SK-N-SH treated with all-trans-retinoic acid at 6 μM for 48 hours (cell line): Measurements from ENCODE around the gene FBXL3.

ENCODE experiments used
- ARNTL ChIP-seq: fragments of 450-650 bp; formaldehyde crosslinking; IDR thresholded peaks from 2 replicates; pipeline ENCODE4 v1.5.0; 2020; ENCODE audit warnings: low read depth, mild to moderate bottlenecking, moderate library complexity, borderline replicate concordance
- CSDC2 ChIP-seq: fragments of 250-450 bp; sonication (Bioruptor Pico); IDR thresholded peaks from 2 replicates; pipeline ENCODE4 v1.5.0; 2020; ENCODE audit warnings: mild to moderate bottlenecking, moderate library complexity
- GLIS3 ChIP-seq: fragments of 250-450 bp; sonication (Bioruptor Pico); IDR thresholded peaks from 2 replicates; pipeline ENCODE4 v1.5.0; 2020; ENCODE audit warnings: mild to moderate bottlenecking, moderate library complexity
- TOX ChIP-seq: fragments of 250-450 bp; sonication (Bioruptor Pico); IDR thresholded peaks from 2 replicates; pipeline ENCODE4 v1.8.0; 2021; ENCODE audit warnings: mild to moderate bottlenecking, moderate library complexity, borderline replicate concordance
- ZC3H10 ChIP-seq: fragments of 250-450 bp; sonication (Bioruptor Pico); IDR thresholded peaks from 2 replicates; pipeline ENCODE4 v1.5.1; 2021; ENCODE audit warnings: mild to moderate bottlenecking, moderate library complexity
- TF ChIP-seq, protein P1 (sequence below): fragments of 250-450 bp; sonication (Bioruptor Pico); IDR thresholded peaks from 2 replicates; pipeline ENCODE4 v1.8.0; 2020; ENCODE audit warnings: mild to moderate bottlenecking, moderate library complexity, borderline replicate concordance

DNA sequence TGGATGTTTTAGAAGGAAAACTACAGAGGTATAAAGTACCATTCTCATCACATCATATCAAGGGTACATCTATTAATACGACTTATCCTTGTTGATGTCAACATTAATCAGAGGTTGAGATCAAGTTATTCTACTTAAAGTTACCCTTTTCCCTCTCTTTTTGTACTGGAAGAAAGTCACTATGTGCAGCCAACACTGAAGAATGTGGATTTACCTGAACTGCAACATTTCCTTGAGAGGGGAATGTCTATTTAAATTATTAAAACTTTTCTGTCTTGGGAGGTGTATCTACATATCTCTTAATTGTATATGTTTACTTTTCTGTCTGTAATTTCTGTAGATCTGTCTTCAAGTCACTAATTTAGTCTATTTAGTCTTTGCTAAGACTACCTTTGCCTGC lies 2.5 kb upstream of the FBXL3 start:
- TF ChIP-seq, protein P1, sequence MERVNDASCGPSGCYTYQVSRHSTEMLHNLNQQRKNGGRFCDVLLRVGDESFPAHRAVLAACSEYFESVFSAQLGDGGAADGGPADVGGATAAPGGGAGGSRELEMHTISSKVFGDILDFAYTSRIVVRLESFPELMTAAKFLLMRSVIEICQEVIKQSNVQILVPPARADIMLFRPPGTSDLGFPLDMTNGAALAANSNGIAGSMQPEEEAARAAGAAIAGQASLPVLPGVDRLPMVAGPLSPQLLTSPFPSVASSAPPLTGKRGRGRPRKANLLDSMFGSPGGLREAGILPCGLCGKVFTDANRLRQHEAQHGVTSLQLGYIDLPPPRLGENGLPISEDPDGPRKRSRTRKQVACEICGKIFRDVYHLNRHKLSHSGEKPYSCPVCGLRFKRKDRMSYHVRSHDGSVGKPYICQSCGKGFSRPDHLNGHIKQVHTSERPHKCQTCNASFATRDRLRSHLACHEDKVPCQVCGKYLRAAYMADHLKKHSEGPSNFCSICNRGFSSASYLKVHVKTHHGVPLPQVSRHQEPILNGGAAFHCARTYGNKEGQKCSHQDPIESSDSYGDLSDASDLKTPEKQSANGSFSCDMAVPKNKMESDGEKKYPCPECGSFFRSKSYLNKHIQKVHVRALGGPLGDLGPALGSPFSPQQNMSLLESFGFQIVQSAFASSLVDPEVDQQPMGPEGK (CRISPR knock-in tag) = no peak
- TF ChIP-seq TOX (no peak), CSDC2 (no peak), ZC3H10 (no peak), ARNTL (CRISPR knock-in tag) (no peak), GLIS3 (CRISPR knock-in tag) (no peak)
